Common myeloid progenitor, CD34-positive (primary cell): Measurements from ENCODE around the gene TMEM87B.
A peak's percentile ranks its signal among the peaks of the same experiment; 100 is the strongest.
"Not testable (repeated sequence)": the region's sequence is repeated elsewhere in the genome, so short reads cannot be mapped to it uniquely, and the experiment has no call there.

Source experiments
- CTCF ChIA-PET: fragments of 350-600 bp; sonication (Branson Sonifier 250); formaldehyde crosslinking; loops from one replicate; lab custom pipeline; 2021; ENCODE audit warnings: antibody characterized with exemption; lab: Charles Lee
- POLR2A ChIA-PET: fragments of 350-600 bp; sonication (Branson Sonifier 250); formaldehyde crosslinking; loops from one replicate; lab custom pipeline; 2021; ENCODE audit warnings: antibody characterized with exemption; lab: Charles Lee
- DNase-seq, 3 donors: peaks; one replicate each; pipeline versions ENCODE4 v3.0.0 to v3.0.0-alpha.2; 2013
- H3K27ac ChIP-seq, 2 experiments: 1 replicate in 1 of 2; 2 replicates in 1 of 2; pipeline ENCODE4 v1.7.0; 2013; ENCODE audit warnings: inconsistent platforms in 2 of 2, low read length in 2 of 2, mild to moderate bottlenecking in 2 of 2, low read depth in 1 of 2, moderate library complexity in 1 of 2; ENCODE audit not compliant: severe bottlenecking in 2 of 2, insufficient read depth in 1 of 2, poor library complexity in 1 of 2
- H3K27me3 ChIP-seq, 5 experiments: replicated peaks in 2 of 5; 1 replicate in 3 of 5; 2 replicates in 2 of 5; pipeline versions ENCODE4 v1.6.1 to v1.7.0; 2013; ENCODE audit warnings: low read length in 4 of 5, mild to moderate bottlenecking in 2 of 5, moderate library complexity in 2 of 5, inconsistent platforms in 1 of 5; ENCODE audit not compliant: insufficient read depth in 5 of 5, control insufficient read depth in 4 of 5
- H3K36me3 ChIP-seq, 4 experiments: 1 replicate in 2 of 4; 2 replicates in 2 of 4; pipeline versions ENCODE4 v1.6.1 to v1.7.0; 2013; ENCODE audit warnings: low read length in 3 of 4, control low read depth in 1 of 4, mild to moderate bottlenecking in 1 of 4; ENCODE audit not compliant: control insufficient read depth in 4 of 4, insufficient read depth in 4 of 4
- H3K4me1 ChIP-seq, 4 experiments: 1 replicate in 3 of 4; 2 replicates in 1 of 4; pipeline versions ENCODE4 v1.6.1 to v1.7.1; 2013; ENCODE audit warnings: low read length in 3 of 4, mild to moderate bottlenecking in 3 of 4, control low read depth in 1 of 4, inconsistent platforms in 1 of 4, moderate library complexity in 1 of 4; ENCODE audit not compliant: control insufficient read depth in 4 of 4, insufficient read depth in 4 of 4; ENCODE audit errors: control extremely low read depth in 1 of 4
- H3K4me3 ChIP-seq, 7 experiments: 1 replicate in 4 of 7; 2 replicates in 3 of 7; pipeline versions ENCODE4 v1.5.1 to v1.7.0; 2013; ENCODE audit warnings: mild to moderate bottlenecking in 7 of 7, low read length in 6 of 7, moderate library complexity in 6 of 7, inconsistent platforms in 2 of 7, low read depth in 2 of 7, control low read depth in 1 of 7; ENCODE audit not compliant: insufficient read depth in 4 of 7, control insufficient read depth in 1 of 7; ENCODE audit errors: extremely low read depth in 1 of 7
- H3K9me3 ChIP-seq, 5 experiments: 1 replicate in 4 of 5; 2 replicates in 1 of 5; pipeline versions ENCODE4 v1.6.1 to v1.7.1; 2013; ENCODE audit warnings: low read length in 4 of 5, mild to moderate bottlenecking in 2 of 5, inconsistent platforms in 1 of 5, low read depth in 1 of 5, moderate library complexity in 1 of 5; ENCODE audit not compliant: control insufficient read depth in 4 of 5, insufficient read depth in 2 of 5; ENCODE audit errors: control extremely low read depth in 1 of 5
- WGBS: methylation state at CpG from one replicate; pipeline ENCODE4 v1.1.5; 2013; ENCODE audit not compliant: insufficient coverage; 5-methylcytosine and 5-hydroxymethylcytosine counted together

Gene TMEM87B

GRCh38 chr2:112041460-112041859, 13.6 kb upstream of the TMEM87B start:
- H3K4me1 ChIP-seq, DNase-seq, CTCF ChIA-PET, H3K36me3 ChIP-seq, H3K4me3 ChIP-seq, H3K27me3 ChIP-seq, H3K27ac ChIP-seq, H3K9me3 ChIP-seq, POLR2A ChIA-PET: not testable (repeated sequence)
- 95% methylated on average over 4 of the region's 6 CpGs for WGBS

- no peak overlapping the region for H3K4me3 ChIP-seq
- peaks cover 0 to 7% (median 4%) of the 10 kb centered on the region in 5 experiments for H3K9me3 ChIP-seq
- no peak for DNase-seq
- ChIA-PET CTCF (interaction anchor here (1.3 to 2.1 kb wide), 3 partner anchors 13 to 158 kb away, joined by 3 to 6 read pairs (median 4); partner anchors contain the start of gene MERTK), POLR2A (interaction anchor here (0.7 kb wide), 1 partner anchor 272 kb away, joined by 6 read pairs; no protein-coding TSS in a partner anchor)
- no peaks in the 10 kb centered on the region for H3K4me1 ChIP-seq
- H3K27me3 ChIP-seq = no peaks in the 10 kb centered on the region
- H3K27ac ChIP-seq = no peak overlapping the region
- no peaks in the 10 kb centered on the region for H3K36me3 ChIP-seq
Observed at GRCh38 chr2:112045446-112046014, 9.5 kb upstream of the TMEM87B start.

DNA sequence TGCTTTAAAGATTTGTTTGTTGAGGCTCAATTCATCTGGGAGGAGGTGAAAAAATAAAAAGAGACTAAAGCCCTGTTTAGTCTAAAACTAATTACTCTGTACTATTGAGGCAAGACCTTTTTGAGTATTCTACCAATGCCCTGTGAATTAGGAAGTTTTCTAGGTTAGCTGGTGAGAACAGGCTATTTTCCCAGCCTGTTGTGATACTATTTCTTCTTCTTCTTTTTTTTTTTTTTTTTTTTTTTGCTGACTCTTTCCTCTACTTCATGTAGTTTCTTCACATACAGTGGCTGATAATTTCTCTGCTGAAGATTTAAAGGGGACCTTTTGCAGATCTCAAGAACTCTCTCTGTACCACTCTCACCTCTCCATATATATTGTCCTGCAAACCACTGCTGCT, 8.8 kb upstream of the TMEM87B start:
- CTCF ChIA-PET = interaction anchor here (1.6 to 3.2 kb wide), 6 partner anchors 27 to 162 kb away, joined by 3 to 10 read pairs (median 8); partner anchors contain the start of gene ANAPC1
- no peak for DNase-seq
- Histone ChIP-seq H3K27ac (no peak overlapping the region), H3K4me3 (no peak overlapping the region), H3K27me3 (no peaks in the 10 kb centered on the region), H3K36me3 (no peaks in the 10 kb centered on the region), H3K9me3 (peaks cover 0 to 7% (median 4%) of the 10 kb centered on the region in 5 experiments), H3K4me1 (no peaks in the 10 kb centered on the region)
- POLR2A ChIA-PET = interaction anchor here (0.7 kb wide), 1 partner anchor 272 kb away, joined by 6 read pairs; no protein-coding TSS in a partner anchor

GRCh38 chr2:112047537-112048235, 7.4 kb upstream of the TMEM87B start:
- H3K9me3 ChIP-seq = peaks cover 0 to 7% (median 4%) of the 10 kb centered on the region in 5 experiments
- H3K4me3 ChIP-seq = no peak overlapping the region

DNA sequence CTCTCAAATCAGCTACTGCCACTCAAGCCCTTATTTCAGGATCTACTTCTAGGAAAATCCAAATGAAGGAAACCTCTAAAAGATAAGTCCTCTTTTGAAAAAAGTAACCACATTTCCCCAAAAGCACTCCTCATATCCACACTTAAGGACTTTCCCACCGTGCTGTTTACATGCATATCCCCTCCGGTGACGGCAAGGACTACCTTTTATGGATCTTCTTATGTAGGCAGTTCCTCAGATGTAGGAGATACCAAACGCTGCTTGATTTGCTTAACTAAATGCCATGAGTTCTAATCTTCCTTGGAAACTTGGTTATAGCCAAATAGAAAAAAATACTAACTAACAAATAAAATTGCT, 6.9 kb upstream of the TMEM87B start:
- H3K27me3 ChIP-seq = no peaks in the 10 kb centered on the region
- H3K36me3 ChIP-seq = no peaks in the 10 kb centered on the region
- peaks cover 0 to 2% (median under 1%) of the 10 kb centered on the region in 4 experiments for H3K4me1 ChIP-seq
- CTCF ChIA-PET = interaction anchor here (1.0 to 5.6 kb wide), 13 partner anchors 12 to 534 kb away, joined by 3 to 35 read pairs (median 4); partner anchors contain the start of gene ANAPC1
- H3K9me3 ChIP-seq = peaks cover 0 to 7% (median 4%) of the 10 kb centered on the region in 5 experiments
- POLR2A ChIA-PET = interaction anchor here (1.0 kb wide), 1 partner anchor 148 kb away, joined by 3 read pairs; no protein-coding TSS in a partner anchor
- no peak overlapping the region for H3K27ac ChIP-seq
- DNase-seq = no peak
- WGBS = 90% methylated on average over 2 of the region's 4 CpGs
- no peak overlapping the region for H3K4me3 ChIP-seq

More at GRCh38 chr2:112047537-112048235, 7.4 kb upstream of the TMEM87B start:
- peak; percentile 40 to 72 (median 51) for DNase-seq
- no peaks in the 10 kb centered on the region for H3K4me1 ChIP-seq
- no peak overlapping the region for H3K27ac ChIP-seq
- ChIA-PET CTCF (interaction anchor here (0.9 to 5.6 kb wide), 16 partner anchors 11 to 535 kb away, joined by 3 to 35 read pairs (median 4); partner anchors contain the start of gene ANAPC1), POLR2A (interaction anchor here (1.0 kb wide), 1 partner anchor 148 kb away, joined by 3 read pairs; no protein-coding TSS in a partner anchor)
- no peaks in the 10 kb centered on the region for H3K27me3 ChIP-seq
- H3K36me3 ChIP-seq = no peaks in the 10 kb centered on the region
- 100% methylated on average over 6 of the region's 7 CpGs for WGBS

- no CpG with 5 or more reads among the region's 3 CpGs for WGBS
- Histone ChIP-seq H3K9me3 (peaks cover 0 to 7% (median 4%) of the 10 kb centered on the region in 5 experiments), H3K27ac (no peak overlapping the region), H3K4me1 (peaks cover 0 to 9% (median 7%) of the 10 kb centered on the region in 4 experiments), H3K27me3 (no peaks in the 10 kb centered on the region), H3K36me3 (no peaks in the 10 kb centered on the region), H3K4me3 (no peak overlapping the region)
- CTCF ChIA-PET = interaction anchor here (0.6 to 5.6 kb wide), 8 partner anchors 12 to 161 kb away, joined by 3 to 35 read pairs (median 3); no protein-coding TSS in a partner anchor
- DNase-seq = peak; percentile 72 to 84 (median 78)
- POLR2A ChIA-PET = no interaction called here
Observed at GRCh38 chr2:112048887-112049286, 6.2 kb upstream of the TMEM87B start.
